ENCODE results near the gene STXBP2. TPM values are rescaled to one million over a fixed set of nuclear protein-coding genes. Genes with fewer than 3 reads are reported as not detected.

STXBP2 gene
- polyA plus RNA-seq, 1 of the 3 experiments (the other 2 are of a cell fraction), result 4.7 TPM

GRCh38 chr19:7690779-7691258, 53.9 kb downstream of the STXBP2 start:
- ChIA-PET CTCF (interaction anchor here (2.6 kb wide), 1 partner anchor 10 kb away, joined by 12 read pairs; the partner anchor contains the start of gene TRAPPC5), POLR2A (no interaction called here)
- no peak overlapping the region for H3K27ac ChIP-seq (ENCODE audit: low read depth in 2 of 2, low read length in 1 of 2)
- H4K20me1 ChIP-seq (ENCODE audit: insufficient read depth), result no peaks in the 10 kb centered on the region
- H2AFZ ChIP-seq (ENCODE audit: low read depth), result no peak overlapping the region
- 26% methylated on average over 7 of the region's 8 CpGs for WGBS (ENCODE audit: low lambda C conversion rate)
- H3K4me3 ChIP-seq (ENCODE audit: low read depth in 2 of 2, low read length in 1 of 2), result no peak overlapping the region
- no peaks in the 10 kb centered on the region for H3K9me3 ChIP-seq
- peaks cover 47% of the 10 kb centered on the region for H3K27me3 ChIP-seq (ENCODE audit: insufficient read depth)
- no peaks in the 10 kb centered on the region for H3K9me2 ChIP-seq
- no peaks in the 10 kb centered on the region for H3K79me2 ChIP-seq (ENCODE audit: insufficient read depth)
- H3K4me1 ChIP-seq (ENCODE audit: control insufficient read depth in 1 of 2, insufficient read depth in 2 of 2, low read depth in 1 of 2, low read length in 1 of 2), result no peaks in the 10 kb centered on the region
- no peak overlapping the region for H3K9ac ChIP-seq
- H3K4me2 ChIP-seq, result no peak overlapping the region
- no peaks in the 10 kb centered on the region for H3K36me3 ChIP-seq (replicated peaks in 1 of 2; ENCODE audit: control insufficient read depth in 1 of 2, insufficient read depth in 2 of 2, low read length in 1 of 2)
- no peaks in the 10 kb centered on the region for H3F3A ChIP-seq (replicated peaks; ENCODE audit: insufficient read depth)
- no peak for DNase-seq
- TF ChIP-seq MEF2A (IDR thresholded peaks at IDR 0.05; ENCODE audit: borderline replicate concordance, low read depth) (no peak), ELF1 (IDR thresholded peaks at IDR 0.05) (no peak), FOXM1 (IDR thresholded peaks at IDR 0.05; ENCODE audit: low read depth) (no peak), EP300 (IDR thresholded peaks at IDR 0.05; ENCODE audit: borderline replicate concordance in 1 of 2, low read depth in 1 of 2, low read length in 1 of 2) (no peak), TAF1 (IDR thresholded peaks at IDR 0.05; ENCODE audit: borderline replicate concordance, low read depth, low read length) (no peak), FOSL2 (IDR thresholded peaks at IDR 0.05; ENCODE audit: borderline replicate concordance, low read depth) (no peak), TCF12 (IDR thresholded peaks at IDR 0.05) (no peak), USF2 (IDR thresholded peaks at IDR 0.05; ENCODE audit: borderline replicate concordance, low read depth, low read length) (no peak), REST (IDR thresholded peaks at IDR 0.05; ENCODE audit: low read depth, low read length) (no peak), RCOR1 (IDR thresholded peaks at IDR 0.05; ENCODE audit: low read length) (no peak), MXI1 (IDR thresholded peaks at IDR 0.05; ENCODE audit: low read depth, low read length) (no peak), CHD2 (IDR thresholded peaks at IDR 0.05; ENCODE audit: low read length, partially characterized antibody) (no peak), RXRA (IDR thresholded peaks at IDR 0.05; ENCODE audit: borderline replicate concordance, low read depth) (no peak)

GRCh38 chr19:7691497-7691896, 54.6 kb downstream of the STXBP2 start:
- Histone ChIP-seq H3K4me2 (no peak overlapping the region), H2AFZ (ENCODE audit: low read depth) (no peak overlapping the region), H3K4me3 (ENCODE audit: low read depth in 2 of 2, low read length in 1 of 2) (no peak overlapping the region), H3K79me2 (ENCODE audit: insufficient read depth) (no peaks in the 10 kb centered on the region), H4K20me1 (ENCODE audit: insufficient read depth) (no peaks in the 10 kb centered on the region), H3K27ac (ENCODE audit: low read depth in 2 of 2, low read length in 1 of 2) (no peak overlapping the region), H3K27me3 (ENCODE audit: insufficient read depth) (peaks cover 53% of the 10 kb centered on the region), H3F3A (replicated peaks; ENCODE audit: insufficient read depth) (no peaks in the 10 kb centered on the region), H3K36me3 (replicated peaks in 1 of 2; ENCODE audit: control insufficient read depth in 1 of 2, insufficient read depth in 2 of 2, low read length in 1 of 2) (no peaks in the 10 kb centered on the region), H3K9ac (no peak overlapping the region), H3K9me2 (no peaks in the 10 kb centered on the region), H3K9me3 (no peaks in the 10 kb centered on the region), H3K4me1 (ENCODE audit: control insufficient read depth in 1 of 2, insufficient read depth in 2 of 2, low read depth in 1 of 2, low read length in 1 of 2) (no peaks in the 10 kb centered on the region)
- TF ChIP-seq TCF12 (IDR thresholded peaks at IDR 0.05) (no peak), MEF2A (IDR thresholded peaks at IDR 0.05; ENCODE audit: borderline replicate concordance, low read depth) (no peak), CTCF (IDR thresholded peaks at IDR 0.05) (no peak), POLR2AphosphoS5 (IDR thresholded peaks at IDR 0.05; ENCODE audit: low read depth, low read length) (no peak), TAF1 (IDR thresholded peaks at IDR 0.05; ENCODE audit: borderline replicate concordance, low read depth, low read length) (no peak)
- DNase-seq, result no peak
- POLR2A ChIA-PET, result no interaction called here
- CTCF ChIA-PET, result no interaction called here
